Neural cell (in vitro differentiated cells): ENCODE results near the gene MDFIC. TPM values are rescaled to one million over a fixed set of nuclear protein-coding genes. Genes with fewer than 3 reads are reported as not detected.

Experiments
- H2AFZ ChIP-seq: fragments of 200-600, 300-800 bp; sonication (generic), shearing (Covaris generic); 2 replicates; pipeline ENCODE4 v1.6.0; 2014; ENCODE audit warnings: low read depth, mild to moderate bottlenecking, antibody characterized with exemption, low read length, moderate library complexity
- H3F3A ChIP-seq: fragments of 200-600 bp; shearing (Covaris generic); 2 replicates; pipeline ENCODE4 v1.6.1; 2016; ENCODE audit warnings: mild to moderate bottlenecking, moderate library complexity, mixed read lengths, antibody characterized with exemption, low read length; ENCODE audit not compliant: insufficient read depth, poor library complexity, severe bottlenecking
- H3K27ac ChIP-seq: fragments of 200-600, 300-800 bp; sonication (generic), shearing (Covaris generic); 2 replicates; pipeline ENCODE4 v1.5.1; 2014; ENCODE audit warnings: mild to moderate bottlenecking, low read length, moderate library complexity
- H3K27me3 ChIP-seq: fragments of 300-800, 200-600 bp; sonication (generic), shearing (Covaris generic); 2 replicates; pipeline ENCODE4 v1.6.0; 2014; ENCODE audit warnings: mild to moderate bottlenecking, low read depth, low read length, moderate library complexity; ENCODE audit not compliant: insufficient read depth
- H3K36me3 ChIP-seq: fragments of 300-800, 200-600 bp; sonication (generic), shearing (Covaris generic); 2 replicates; pipeline ENCODE4 v1.5.1; 2014; ENCODE audit warnings: mild to moderate bottlenecking, antibody characterized with exemption, low read length, moderate library complexity; ENCODE audit not compliant: insufficient read depth
- H3K4me2 ChIP-seq: fragments of 300-800, 200-600 bp; sonication (generic), shearing (Covaris generic); 2 replicates; pipeline ENCODE4 v1.6.0; 2014; ENCODE audit warnings: mild to moderate bottlenecking, low read length
- H3K4me3 ChIP-seq: fragments of 300-800, 200-600 bp; sonication (generic), shearing (Covaris generic); 2 replicates; pipeline ENCODE4 v1.5.1; 2014; ENCODE audit warnings: mild to moderate bottlenecking, low read length, moderate library complexity
- H3K79me2 ChIP-seq: fragments of 200-600 bp; shearing (Covaris generic); replicated peaks from 2 replicates; pipeline ENCODE4 v1.6.0; 2014; ENCODE audit warnings: mild to moderate bottlenecking, low read length, moderate library complexity; ENCODE audit not compliant: insufficient read depth
- H3K9ac ChIP-seq: fragments of 300-800, 200-600 bp; sonication (generic), shearing (Covaris generic); 2 replicates; pipeline ENCODE4 v1.6.1; 2016; ENCODE audit warnings: mild to moderate bottlenecking, low read length, mixed read lengths
- H3K9me2 ChIP-seq: fragments of 200-600 bp; shearing (Covaris generic); 2 replicates; pipeline ENCODE4 v1.6.1; 2016; ENCODE audit warnings: mild to moderate bottlenecking, low read length, mixed read lengths; ENCODE audit not compliant: insufficient read depth
- H3K9me3 ChIP-seq: fragments of 200-600, 300-800 bp; sonication (generic), shearing (Covaris generic); 2 replicates; pipeline ENCODE4 v1.6.1; 2016; ENCODE audit warnings: mild to moderate bottlenecking, mixed run types, low read length, moderate library complexity, mixed read lengths
- H4K20me1 ChIP-seq: fragments of 200-600 bp; shearing (Covaris generic); 2 replicates; pipeline ENCODE4 v1.6.1; 2016; ENCODE audit warnings: mild to moderate bottlenecking, mixed run types; ENCODE audit not compliant: insufficient read depth
- EP300 ChIP-seq: fragments of 450-650 bp; conservative IDR thresholded peaks from 2 replicates; pipeline ENCODE4 v1.6.1; 2014; ENCODE audit warnings: antibody characterized with exemption, mild to moderate bottlenecking, moderate library complexity; ENCODE audit not compliant: poor library complexity, severe bottlenecking
- EZH2 ChIP-seq: fragments of 200-600, 300-800 bp; shearing (Covaris generic), sonication (generic); IDR thresholded peaks from 2 replicates; pipeline ENCODE4 v1.6.1; 2014; ENCODE audit warnings: antibody characterized with exemption, low read length, borderline replicate concordance, mild to moderate bottlenecking; ENCODE audit not compliant: insufficient read depth, poor library complexity, severe bottlenecking
- MXI1 ChIP-seq: fragments of 450-650 bp; conservative IDR thresholded peaks from 2 replicates; pipeline ENCODE4 v1.6.1; 2014; ENCODE audit warnings: antibody characterized with exemption, mild to moderate bottlenecking; ENCODE audit not compliant: poor library complexity, severe bottlenecking
- POLR2AphosphoS5 ChIP-seq: IDR thresholded peaks from 2 replicates; pipeline ENCODE4 v1.6.1; 2012
- RAD21 ChIP-seq: fragments of 450-650 bp; conservative IDR thresholded peaks from 2 replicates; pipeline ENCODE4 v1.6.1; 2014; ENCODE audit warnings: antibody characterized with exemption, mild to moderate bottlenecking, moderate library complexity
- REST ChIP-seq: IDR thresholded peaks from 2 replicates; pipeline ENCODE4 v1.6.1; 2012; ENCODE audit warnings: borderline replicate concordance
- SMC3 ChIP-seq: fragments of 450-650 bp; conservative IDR thresholded peaks from 2 replicates; pipeline ENCODE4 v1.6.1; 2014; ENCODE audit warnings: antibody characterized with exemption, mild to moderate bottlenecking, moderate library complexity; ENCODE audit not compliant: poor library complexity
- TAF1 ChIP-seq: IDR thresholded peaks from 2 replicates; pipeline ENCODE4 v1.6.1; 2012; ENCODE audit warnings: low read depth
- polyA plus RNA-seq: library from polyadenylated mRNA; depleted of rRNA; stranded (reverse); fragments of >200 nt; gene quantifications from 2 replicates; pipeline ENCODE4 v1.2.3, GENCODE V29; 2014
- TF ChIP-seq, protein P1 (sequence below): fragments of 450-650 bp; IDR thresholded peaks from 2 replicates; pipeline ENCODE4 v1.5.1; 2014; ENCODE audit warnings: antibody characterized with exemption, mild to moderate bottlenecking, moderate library complexity; ENCODE audit not compliant: poor library complexity, severe bottlenecking

Gene MDFIC
- polyA plus RNA-seq, 1 donor from 2014 or later: 0.85 TPM

GRCh38 chr7:114942446-114943175 lies 20.7 kb downstream of the MDFIC start:
- no peak overlapping the region for H2AFZ ChIP-seq
- no peak overlapping the region for H3K27ac ChIP-seq
- H3K79me2 ChIP-seq: no peaks in the 10 kb centered on the region
- H3K9me3 ChIP-seq: no peaks in the 10 kb centered on the region
- H3K4me3 ChIP-seq: no peak overlapping the region
- no peak overlapping the region for H3K4me2 ChIP-seq
- TF ChIP-seq, protein P1, sequence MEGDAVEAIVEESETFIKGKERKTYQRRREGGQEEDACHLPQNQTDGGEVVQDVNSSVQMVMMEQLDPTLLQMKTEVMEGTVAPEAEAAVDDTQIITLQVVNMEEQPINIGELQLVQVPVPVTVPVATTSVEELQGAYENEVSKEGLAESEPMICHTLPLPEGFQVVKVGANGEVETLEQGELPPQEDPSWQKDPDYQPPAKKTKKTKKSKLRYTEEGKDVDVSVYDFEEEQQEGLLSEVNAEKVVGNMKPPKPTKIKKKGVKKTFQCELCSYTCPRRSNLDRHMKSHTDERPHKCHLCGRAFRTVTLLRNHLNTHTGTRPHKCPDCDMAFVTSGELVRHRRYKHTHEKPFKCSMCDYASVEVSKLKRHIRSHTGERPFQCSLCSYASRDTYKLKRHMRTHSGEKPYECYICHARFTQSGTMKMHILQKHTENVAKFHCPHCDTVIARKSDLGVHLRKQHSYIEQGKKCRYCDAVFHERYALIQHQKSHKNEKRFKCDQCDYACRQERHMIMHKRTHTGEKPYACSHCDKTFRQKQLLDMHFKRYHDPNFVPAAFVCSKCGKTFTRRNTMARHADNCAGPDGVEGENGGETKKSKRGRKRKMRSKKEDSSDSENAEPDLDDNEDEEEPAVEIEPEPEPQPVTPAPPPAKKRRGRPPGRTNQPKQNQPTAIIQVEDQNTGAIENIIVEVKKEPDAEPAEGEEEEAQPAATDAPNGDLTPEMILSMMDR: no peak
- no peak for TF ChIP-seq EZH2
- TF ChIP-seq TAF1: no peak
- TF ChIP-seq POLR2AphosphoS5: no peak
- TF ChIP-seq MXI1: no peak
- no peak for TF ChIP-seq REST
- no peak for TF ChIP-seq EP300
- TF ChIP-seq RAD21: no peak
- no peak for TF ChIP-seq SMC3
- H3K36me3 ChIP-seq: no peaks in the 10 kb centered on the region
- H3F3A ChIP-seq: no peaks in the 10 kb centered on the region
- no peaks in the 10 kb centered on the region for H3K27me3 ChIP-seq
- no peaks in the 10 kb centered on the region for H4K20me1 ChIP-seq
- H3K9ac ChIP-seq: no peak overlapping the region
- no peaks in the 10 kb centered on the region for H3K9me2 ChIP-seq

- H3K27me3 ChIP-seq: no peaks in the 10 kb centered on the region
- no peak overlapping the region for H2AFZ ChIP-seq
These were observed 21.6 kb downstream of the MDFIC start for GRCh38 chr7:114943530-114943929.

More at GRCh38 chr7:114943530-114943929, 21.6 kb downstream of the MDFIC start:
- Histone ChIP-seq H3K9me2 (no peaks in the 10 kb centered on the region), H3K4me3 (no peak overlapping the region), H3K4me2 (no peak overlapping the region), H3K9ac (no peak overlapping the region), H3K36me3 (no peaks in the 10 kb centered on the region), H3F3A (no peaks in the 10 kb centered on the region), H3K27ac (no peak overlapping the region), H4K20me1 (no peaks in the 10 kb centered on the region), H3K9me3 (no peaks in the 10 kb centered on the region), H3K79me2 (no peaks in the 10 kb centered on the region)
- TF ChIP-seq RAD21: no peak
